NCI-H446 treated with DMSO at 0.1 percent for 48 hours (cell line): ENCODE measurements around the gene DHRS1.

Experiments used
- DNase-seq: peaks from one replicate; lab custom pipeline; 2025; lab: John Stamatoyannopoulos, UW

The DHRS1 gene

DNA sequence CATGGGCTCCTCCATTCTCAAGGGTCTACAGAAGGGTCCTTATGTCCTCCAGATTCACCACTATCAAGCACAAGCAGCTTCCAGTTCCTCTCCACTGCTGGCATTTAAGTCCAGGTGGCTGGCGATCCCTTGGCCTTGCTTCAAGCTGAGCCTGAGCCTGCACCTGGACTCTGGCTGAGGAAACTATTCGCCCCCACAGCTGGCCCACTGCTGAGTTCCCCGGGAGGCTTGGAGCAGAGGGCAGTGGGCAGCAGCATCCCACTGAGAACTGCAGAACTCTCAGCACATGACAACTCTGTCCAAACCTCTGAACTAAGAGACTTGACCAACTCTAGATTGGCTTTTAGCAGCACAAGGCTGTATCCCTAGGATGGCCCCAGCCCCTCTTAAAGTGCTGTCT is 16.8 kb downstream of the DHRS1 start:
- DNase-seq, result no peak

DNA sequence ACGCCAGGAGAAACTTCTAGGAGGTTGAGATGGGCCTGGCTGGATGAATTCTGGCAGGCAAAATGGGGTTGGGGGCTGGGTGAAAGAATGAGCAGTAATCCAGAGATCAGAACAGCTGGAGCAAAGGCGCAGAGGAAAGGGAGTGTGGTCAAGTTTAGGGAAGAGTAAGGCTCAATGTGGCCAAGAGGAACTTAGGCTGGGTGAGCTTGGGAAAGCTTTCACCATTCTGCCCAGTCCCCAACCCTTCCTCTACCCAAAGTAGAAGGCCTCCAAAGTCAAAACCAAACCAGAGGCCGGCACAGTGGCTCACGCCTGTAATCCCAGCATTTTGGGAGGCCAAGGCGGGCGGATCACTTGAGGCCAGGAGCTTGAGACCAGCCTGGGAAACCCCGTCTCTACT is 17.9 kb downstream of the DHRS1 start:
- no peak for DNase-seq

DNA sequence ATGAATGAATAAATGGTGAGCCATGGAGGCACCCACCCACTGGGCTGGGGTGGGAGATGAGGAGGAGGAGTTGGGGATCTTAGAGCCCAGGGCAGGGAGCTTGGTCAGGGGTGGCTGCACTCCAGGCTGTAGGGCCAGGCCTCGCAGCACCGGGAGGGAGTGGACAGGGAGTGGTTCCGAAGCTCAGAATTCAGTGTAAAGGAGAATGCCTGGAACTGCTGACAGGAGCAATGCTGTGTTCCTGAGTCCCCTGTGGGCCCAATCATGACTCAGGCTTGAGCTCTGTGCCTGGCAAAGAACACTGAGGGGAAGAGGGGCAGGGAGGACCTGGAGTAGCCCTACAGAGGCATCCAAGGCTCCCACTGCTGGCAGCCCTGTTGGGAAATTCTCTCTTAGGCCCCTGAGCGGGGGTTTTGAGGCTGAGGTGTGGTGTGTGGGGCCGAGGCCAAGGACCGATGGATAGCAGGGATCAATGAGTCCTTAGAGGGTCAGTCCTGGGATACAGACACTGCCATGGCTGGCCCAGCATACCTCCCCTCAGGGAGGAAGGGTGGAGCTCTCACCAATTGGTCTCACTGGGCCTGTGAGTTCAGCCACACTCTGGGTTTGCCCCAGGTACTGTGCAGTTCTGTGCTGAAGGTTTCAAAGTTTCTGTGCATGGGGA is 18.7 kb downstream of the DHRS1 start:
- DNase-seq, result no peak

DNA sequence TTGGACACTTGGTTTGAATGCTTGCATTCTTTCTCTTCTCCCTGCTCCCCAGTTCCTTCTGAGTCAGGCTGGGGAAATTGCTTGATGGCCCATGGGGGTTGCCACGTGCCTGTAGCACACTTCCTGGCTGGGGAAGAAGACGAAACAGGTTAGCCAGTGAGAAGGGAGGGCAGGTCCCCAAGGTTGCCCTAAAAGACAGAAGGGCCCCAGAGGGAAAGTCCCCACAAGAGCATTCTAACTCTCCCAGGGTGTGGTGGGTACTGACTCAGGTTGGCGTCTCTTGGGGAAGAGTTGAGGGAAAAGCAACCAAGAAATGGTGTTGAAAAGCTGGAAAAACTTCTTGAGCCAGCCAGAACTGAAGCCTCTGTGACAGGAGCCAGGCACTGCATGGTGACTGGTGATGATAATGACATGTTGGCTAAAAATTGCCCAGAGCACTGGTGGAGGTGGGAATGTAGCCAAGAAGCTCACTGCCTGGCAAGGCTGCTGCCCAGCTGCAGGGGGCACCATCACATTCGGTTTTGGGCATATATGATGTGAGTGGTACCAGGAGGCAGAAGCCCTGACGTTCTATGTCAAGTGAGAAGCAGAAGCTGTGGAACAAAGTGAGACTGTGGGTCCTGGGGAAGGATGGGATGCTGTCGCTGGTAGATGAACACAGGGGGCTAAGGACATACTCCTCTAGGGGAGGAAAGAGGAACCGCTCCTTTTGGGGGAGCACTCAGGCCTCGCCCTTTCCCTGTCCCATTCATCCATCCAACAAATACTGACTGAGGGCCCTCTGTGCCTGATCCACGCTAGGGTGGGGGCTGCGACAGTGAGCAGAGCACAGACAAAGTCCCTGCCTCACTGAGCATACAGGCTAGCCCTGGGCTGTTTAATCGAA is 20.0 kb downstream of the DHRS1 start:
- DNase-seq, result peak; percentile 31

GRCh38 chr14:24278424-24278823 is 21.2 kb downstream of the DHRS1 start:
- no peak for DNase-seq

- no peak for DNase-seq
Measured at GRCh38 chr14:24277606-24278321, 21.8 kb downstream of the DHRS1 start.

GRCh38 chr14:24277071-24277470 is 22.5 kb downstream of the DHRS1 start:
- no peak for DNase-seq

GRCh38 chr14:24274101-24274543 is 25.5 kb downstream of the DHRS1 start:
- DNase-seq, result no peak

DNA sequence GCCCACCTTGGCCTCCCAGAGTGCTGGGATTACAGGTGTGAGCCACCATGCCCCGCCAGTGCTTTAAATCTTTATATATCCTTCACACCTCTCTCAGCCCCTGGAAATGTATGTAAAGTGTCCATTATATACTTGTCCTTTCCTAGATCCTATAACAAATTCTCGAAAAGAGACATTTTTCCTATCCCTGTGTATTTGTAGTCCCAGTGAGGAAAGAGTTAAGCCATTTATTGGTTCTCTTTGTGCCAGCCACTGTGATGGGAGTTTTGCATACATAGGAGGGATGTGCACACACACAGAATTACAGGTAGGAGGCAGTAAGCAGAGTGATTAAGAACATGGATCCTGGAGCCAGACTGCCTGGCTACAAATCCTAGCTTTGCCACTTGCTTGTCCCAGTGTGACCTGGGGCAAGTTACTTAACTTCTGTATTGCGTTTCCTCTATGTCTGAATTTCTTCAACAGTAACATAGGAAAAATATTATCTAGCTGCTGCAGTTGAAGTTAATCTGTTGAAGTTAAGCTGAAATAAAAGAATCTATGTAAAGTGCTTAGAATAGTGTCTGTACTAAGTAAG is 26.1 kb downstream of the DHRS1 start:
- DNase-seq, result no peak

DNA sequence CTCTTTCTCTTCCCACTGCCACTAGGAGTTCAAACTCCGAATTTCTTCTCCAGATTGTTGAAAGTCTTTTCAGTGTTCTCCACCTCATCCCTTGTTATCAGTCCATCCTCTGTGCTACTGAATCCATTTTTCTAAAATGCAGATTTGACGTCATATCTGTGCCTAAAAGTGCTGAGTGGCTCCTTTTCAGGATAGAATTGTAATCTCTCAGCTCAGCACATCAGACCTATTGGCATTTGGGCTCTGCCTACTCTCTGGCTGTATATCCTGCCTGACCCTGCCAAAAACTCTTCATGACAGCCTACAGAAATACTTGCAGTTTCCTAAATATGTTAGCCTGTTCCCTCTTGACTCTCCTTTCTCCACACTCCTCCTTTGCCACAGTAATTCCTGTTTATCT is 27.1 kb downstream of the DHRS1 start:
- DNase-seq, result no peak

DNA sequence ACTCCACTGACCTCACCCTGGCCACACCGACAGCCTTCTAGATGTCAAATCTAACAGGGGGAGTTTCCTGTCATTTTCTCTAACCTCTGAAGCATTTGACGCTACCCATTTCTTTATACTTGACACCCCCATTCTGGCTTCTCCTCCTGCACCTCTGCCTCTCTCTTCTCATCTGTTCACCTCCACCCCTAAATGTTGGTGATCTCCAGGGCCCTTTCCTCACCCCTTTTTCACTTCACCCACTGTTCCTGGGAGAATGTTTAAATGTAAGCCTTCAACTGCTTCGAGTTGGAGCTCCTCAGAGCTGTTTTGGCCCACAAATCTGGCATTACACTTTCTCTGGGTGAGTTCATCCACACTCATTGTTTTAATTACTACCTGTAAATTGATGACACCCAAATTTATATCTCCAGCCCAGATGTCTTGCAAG is 27.7 kb downstream of the DHRS1 start:
- no peak for DNase-seq

- peak; percentile 84 for DNase-seq
Measured at GRCh38 chr14:24271134-24271833, 28.3 kb downstream of the DHRS1 start, which contains the start of gene RABGGTA. Gene RABGGTA (minus strand): TSS chr14:24271597. CDS start chr14:24271115, 482 bp downstream.

GRCh38 chr14:24270537-24271133 is 28.9 kb downstream of the DHRS1 start:
- no peak for DNase-seq

DNA sequence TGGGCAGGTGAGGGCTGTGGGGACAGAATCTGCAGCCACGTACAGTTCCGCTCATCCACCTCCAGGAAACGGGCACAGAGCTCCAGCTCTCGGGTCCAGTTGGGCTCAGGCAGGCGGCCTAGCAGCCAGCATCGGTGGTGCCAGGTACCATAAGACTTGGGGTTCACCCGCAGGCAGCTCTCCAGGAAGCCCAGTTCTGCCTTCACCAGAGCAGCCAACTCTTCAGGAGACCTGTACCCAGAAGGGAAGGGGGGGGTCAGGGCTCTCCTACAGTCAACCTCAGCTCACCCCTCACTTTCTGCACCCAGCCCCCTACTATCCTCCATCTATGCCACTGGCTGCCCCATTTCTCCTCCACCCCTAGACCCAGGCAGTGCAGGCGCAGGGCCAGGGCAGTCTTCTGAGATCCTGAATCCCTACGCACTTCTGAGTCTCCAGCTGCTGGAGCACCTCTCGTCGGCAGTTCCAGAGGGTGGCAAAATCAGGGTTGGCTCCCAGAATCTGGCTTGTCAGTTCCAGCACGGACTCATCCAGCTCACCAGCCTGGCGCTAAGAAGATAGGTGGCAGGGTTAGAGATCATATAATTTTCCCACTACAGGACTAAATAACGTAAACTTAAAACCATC is 29.6 kb downstream of the DHRS1 start:
- DNase-seq, result no peak

DNA sequence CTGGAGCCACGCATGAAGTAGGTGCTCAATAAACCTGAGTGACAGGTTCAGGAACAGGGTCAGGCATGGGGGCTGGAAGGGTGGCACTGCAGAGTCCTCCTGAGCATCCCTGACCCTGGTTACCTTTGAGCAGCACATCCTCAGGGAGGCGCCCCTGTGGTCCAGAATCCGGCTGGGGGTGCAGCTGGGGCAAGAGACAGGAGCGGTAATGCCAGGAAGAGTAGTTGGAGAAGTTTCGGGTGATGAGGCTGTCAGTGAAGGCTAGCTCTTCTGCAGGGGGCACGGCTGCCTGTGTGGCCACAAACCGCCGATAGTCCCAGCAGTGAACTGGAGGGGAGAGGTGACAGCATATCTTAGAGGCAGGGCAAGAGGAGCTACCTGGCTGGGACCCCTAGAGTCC is 30.2 kb downstream of the DHRS1 start:
- no peak for DNase-seq

GRCh38 chr14:24268225-24268624 is 31.4 kb downstream of the DHRS1 start:
- no peak for DNase-seq

- no peak for DNase-seq
Measured at GRCh38 chr14:24267516-24267915, 32.1 kb downstream of the DHRS1 start.

GRCh38 chr14:24266344-24267244 is 33.0 kb downstream of the DHRS1 start:
- no peak for DNase-seq

- DNase-seq, result no peak
Measured at GRCh38 chr14:24264298-24264697, 35.3 kb downstream of the DHRS1 start.

GRCh38 chr14:24263848-24264247 is 35.7 kb downstream of the DHRS1 start:
- DNase-seq, result no peak
